HepG2 (cell line): ENCODE data around the gene PPP4R4.

ENCODE experiments used
- RAD21 ChIP-seq: fragments of 450-650 bp; formaldehyde crosslinking; IDR thresholded peaks from 2 replicates; pipeline ENCODE4 v1.5.0; 2020; ENCODE audit warnings: mild to moderate bottlenecking
- ZNF136 ChIP-seq: sonication (generic); formaldehyde crosslinking; IDR thresholded peaks from 2 replicates; pipeline ENCODE4 v1.8.1; 2022; ENCODE audit warnings: low read depth, mild to moderate bottlenecking, moderate library complexity, missing genetic modification reagents

DNA sequence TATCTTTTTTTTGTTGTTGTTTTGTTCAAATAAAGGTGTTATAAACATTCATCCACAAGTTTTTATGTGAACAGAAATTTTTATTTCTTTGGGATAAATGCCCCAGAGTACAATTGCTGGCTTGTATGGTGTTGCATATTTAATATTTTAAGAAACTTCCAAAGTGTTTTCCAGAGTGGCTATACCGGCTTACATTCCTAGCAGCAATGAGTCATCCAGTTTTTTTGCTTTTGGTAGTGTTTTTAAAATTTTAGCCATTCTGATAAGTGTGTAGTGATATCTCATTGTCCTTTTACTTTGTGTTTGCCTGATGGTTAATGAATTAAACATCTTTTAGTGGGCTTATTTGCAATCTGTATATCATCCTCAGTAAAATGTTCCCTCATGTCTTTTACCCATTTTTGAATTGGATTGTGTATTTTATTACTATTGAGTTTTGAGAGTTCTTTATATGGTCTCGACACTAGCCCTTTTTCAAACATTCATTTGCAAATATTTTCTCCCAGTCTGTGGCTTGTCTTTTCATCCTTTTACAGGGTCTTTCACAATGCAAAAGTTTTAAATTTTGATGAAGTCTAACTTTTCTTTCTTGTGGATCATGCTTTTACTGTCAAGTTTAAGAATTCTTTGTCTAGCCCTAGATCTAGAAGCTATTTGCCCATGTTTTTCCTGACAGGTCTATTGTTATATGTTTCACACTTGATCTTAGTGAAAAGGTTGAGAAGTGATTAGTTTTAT, 29.5 kb downstream of the PPP4R4 start:
- TF ChIP-seq RAD21 (no peak), ZNF136 (CRISPR knock-in tag) (no peak)
